ENCODE measurements around the gene RAF1.

DNA sequence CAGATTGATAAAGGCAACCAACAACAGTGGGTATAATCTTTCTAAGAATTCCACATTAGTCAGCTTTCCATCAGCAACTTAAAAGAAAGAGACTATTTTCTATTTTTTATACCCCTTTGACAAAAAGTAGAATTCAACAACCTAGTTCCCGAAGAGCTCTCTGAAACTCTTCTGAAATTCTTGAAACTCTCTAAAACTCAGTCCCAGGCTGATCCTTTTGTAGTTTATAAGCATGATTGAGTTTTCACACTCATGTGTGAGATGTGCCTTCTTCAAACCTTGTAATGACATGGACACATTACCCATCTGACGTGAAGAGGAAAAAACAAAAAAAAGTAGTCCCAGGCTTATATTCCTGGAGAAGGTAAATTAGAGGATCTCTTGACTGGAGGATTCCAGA, 31.4 kb downstream of the RAF1 start:
- TF ChIP-seq ZNF644 (CRISPR knock-in tag; IDR thresholded peaks at IDR 0.05; ENCODE audit: low read depth) (no peak), ZFP37 (CRISPR knock-in tag; IDR thresholded peaks at IDR 0.05; ENCODE audit: borderline replicate concordance) (no peak), RAD21 (CRISPR knock-in tag; IDR thresholded peaks at IDR 0.05) (no peak), PCBP2 (optimal IDR thresholded peaks at IDR 0.05; ENCODE audit: low read depth, low read length, poor library complexity, severe bottlenecking) (no peak), YY1 (IDR thresholded peaks at IDR 0.05; ENCODE audit: insufficient read depth, insufficient replicate concordance, low read depth, low read length) (no peak), MAFK (conservative IDR thresholded peaks at IDR 0.05 in 1 of 2, IDR thresholded peaks at IDR 0.05 in 1 of 2; ENCODE audit: low read length in 2 of 2) (no peak), GABPB1 (CRISPR knock-in tag; IDR thresholded peaks at IDR 0.05) (no peak), ZNF121 (CRISPR knock-in tag; IDR thresholded peaks at IDR 0.05) (no peak)
- TF ChIP-seq, protein P1, sequence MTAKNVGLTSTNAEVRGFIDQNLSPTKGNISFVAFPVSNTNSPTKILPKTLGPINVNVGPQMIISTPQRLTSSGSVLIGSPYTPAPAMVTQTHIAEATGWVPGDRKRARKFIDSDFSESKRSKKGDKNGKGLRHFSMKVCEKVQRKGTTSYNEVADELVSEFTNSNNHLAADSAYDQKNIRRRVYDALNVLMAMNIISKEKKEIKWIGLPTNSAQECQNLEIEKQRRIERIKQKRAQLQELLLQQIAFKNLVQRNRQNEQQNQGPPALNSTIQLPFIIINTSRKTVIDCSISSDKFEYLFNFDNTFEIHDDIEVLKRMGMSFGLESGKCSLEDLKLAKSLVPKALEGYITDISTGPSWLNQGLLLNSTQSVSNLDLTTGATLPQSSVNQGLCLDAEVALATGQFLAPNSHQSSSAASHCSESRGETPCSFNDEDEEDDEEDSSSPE (CRISPR knock-in tag; IDR thresholded peaks at IDR 0.05) = no peak
- TF ChIP-seq, protein P2, sequence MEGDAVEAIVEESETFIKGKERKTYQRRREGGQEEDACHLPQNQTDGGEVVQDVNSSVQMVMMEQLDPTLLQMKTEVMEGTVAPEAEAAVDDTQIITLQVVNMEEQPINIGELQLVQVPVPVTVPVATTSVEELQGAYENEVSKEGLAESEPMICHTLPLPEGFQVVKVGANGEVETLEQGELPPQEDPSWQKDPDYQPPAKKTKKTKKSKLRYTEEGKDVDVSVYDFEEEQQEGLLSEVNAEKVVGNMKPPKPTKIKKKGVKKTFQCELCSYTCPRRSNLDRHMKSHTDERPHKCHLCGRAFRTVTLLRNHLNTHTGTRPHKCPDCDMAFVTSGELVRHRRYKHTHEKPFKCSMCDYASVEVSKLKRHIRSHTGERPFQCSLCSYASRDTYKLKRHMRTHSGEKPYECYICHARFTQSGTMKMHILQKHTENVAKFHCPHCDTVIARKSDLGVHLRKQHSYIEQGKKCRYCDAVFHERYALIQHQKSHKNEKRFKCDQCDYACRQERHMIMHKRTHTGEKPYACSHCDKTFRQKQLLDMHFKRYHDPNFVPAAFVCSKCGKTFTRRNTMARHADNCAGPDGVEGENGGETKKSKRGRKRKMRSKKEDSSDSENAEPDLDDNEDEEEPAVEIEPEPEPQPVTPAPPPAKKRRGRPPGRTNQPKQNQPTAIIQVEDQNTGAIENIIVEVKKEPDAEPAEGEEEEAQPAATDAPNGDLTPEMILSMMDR (CRISPR knock-in tag; IDR thresholded peaks at IDR 0.05) = no peak
- TF ChIP-seq, protein P3, sequence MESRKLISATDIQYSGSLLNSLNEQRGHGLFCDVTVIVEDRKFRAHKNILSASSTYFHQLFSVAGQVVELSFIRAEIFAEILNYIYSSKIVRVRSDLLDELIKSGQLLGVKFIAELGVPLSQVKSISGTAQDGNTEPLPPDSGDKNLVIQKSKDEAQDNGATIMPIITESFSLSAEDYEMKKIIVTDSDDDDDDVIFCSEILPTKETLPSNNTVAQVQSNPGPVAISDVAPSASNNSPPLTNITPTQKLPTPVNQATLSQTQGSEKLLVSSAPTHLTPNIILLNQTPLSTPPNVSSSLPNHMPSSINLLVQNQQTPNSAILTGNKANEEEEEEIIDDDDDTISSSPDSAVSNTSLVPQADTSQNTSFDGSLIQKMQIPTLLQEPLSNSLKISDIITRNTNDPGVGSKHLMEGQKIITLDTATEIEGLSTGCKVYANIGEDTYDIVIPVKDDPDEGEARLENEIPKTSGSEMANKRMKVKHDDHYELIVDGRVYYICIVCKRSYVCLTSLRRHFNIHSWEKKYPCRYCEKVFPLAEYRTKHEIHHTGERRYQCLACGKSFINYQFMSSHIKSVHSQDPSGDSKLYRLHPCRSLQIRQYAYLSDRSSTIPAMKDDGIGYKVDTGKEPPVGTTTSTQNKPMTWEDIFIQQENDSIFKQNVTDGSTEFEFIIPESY (CRISPR knock-in tag; IDR thresholded peaks at IDR 0.05) = no peak
